HG02642 (cell line): Measurements from ENCODE around the gene PEPD.

Experiments
- ATAC-seq: cut with Tn5 transposase; IDR thresholded peaks from one replicate; pipeline ENCODE4 v1.9.1; 2021; ENCODE audit warnings: mild to moderate bottlenecking; ENCODE audit not compliant: unreplicated experiment, poor library complexity

The PEPD gene

GRCh38 chr19:33462112-33462791, 59.3 kb downstream of the PEPD start:
- no peak for ATAC-seq

- no peak for ATAC-seq
These were observed 60.1 kb downstream of the PEPD start for GRCh38 chr19:33461256-33462111.

- no peak for ATAC-seq
These were observed 61.2 kb downstream of the PEPD start for GRCh38 chr19:33460221-33460908.

- ATAC-seq: no peak
These were observed 62.1 kb downstream of the PEPD start for GRCh38 chr19:33459222-33460090.

GRCh38 chr19:33458807-33459206, 62.8 kb downstream of the PEPD start:
- no peak for ATAC-seq

GRCh38 chr19:33458171-33458633, 63.4 kb downstream of the PEPD start:
- no peak for ATAC-seq

- ATAC-seq: no peak
These were observed 64.8 kb downstream of the PEPD start for GRCh38 chr19:33456845-33457220.

- no peak for ATAC-seq
These were observed 65.3 kb downstream of the PEPD start for GRCh38 chr19:33456076-33456844.

- ATAC-seq: no peak
These were observed 68.3 kb downstream of the PEPD start for GRCh38 chr19:33453265-33453664.

- ATAC-seq: no peak
These were observed 70.9 kb downstream of the PEPD start for GRCh38 chr19:33450689-33451088.

GRCh38 chr19:33449799-33450198, 71.8 kb downstream of the PEPD start:
- no peak for ATAC-seq

GRCh38 chr19:33448159-33448516, 73.5 kb downstream of the PEPD start:
- ATAC-seq: no peak

GRCh38 chr19:33447336-33448158, 74.0 kb downstream of the PEPD start:
- no peak for ATAC-seq

GRCh38 chr19:33446330-33447293, 75.0 kb downstream of the PEPD start:
- no peak for ATAC-seq

GRCh38 chr19:33445442-33446329, 75.9 kb downstream of the PEPD start:
- ATAC-seq: no peak

GRCh38 chr19:33444562-33445441, 76.8 kb downstream of the PEPD start:
- no peak for ATAC-seq
